ENCODE results near the gene TNS3. TPM values are rescaled to one million over a fixed set of nuclear protein-coding genes. Genes with fewer than 3 reads are reported as not detected.
A peak's percentile ranks its signal among the peaks of the same experiment; 100 is the strongest.

Gene TNS3
- total and polyA plus RNA-seq, 4 donors: 40.5 to 140 (median 86.7) TPM

GRCh38 chr7:47573758-47574481 is 8.0 kb downstream of the TNS3 start:
- ATAC-seq (ENCODE audit: low FRiP score): peak; percentile 41
- peak in 1 of 2 donors; percentile 71 for DNase-seq
- Histone ChIP-seq H3K4me1 (ENCODE audit: control insufficient read depth in 1 of 2, insufficient read depth in 2 of 2, low read length in 2 of 2) (peaks cover 3 to 9% of the 10 kb centered on the region in 2 donors), H3K27me3 (ENCODE audit: control insufficient read depth in 1 of 2, insufficient read depth in 2 of 2, low read length in 1 of 2) (no peaks in the 10 kb centered on the region), H3K27ac (ENCODE audit: low read depth in 1 of 2, low read length in 2 of 2) (peak overlapping the region; percentile 10 to 71), H3K36me3 (ENCODE audit: control insufficient read depth in 1 of 2, insufficient read depth in 2 of 2, low read length in 1 of 2) (no peaks in the 10 kb centered on the region), H3K4me3 (ENCODE audit: low read length in 2 of 2) (no peak overlapping the region), H3K9me3 (ENCODE audit: control insufficient read depth, low read length) (no peaks in the 10 kb centered on the region)
- WGBS, 2 donors: 2% methylated on average over 11 of the region's 11 CpGs
- intact Hi-C loops (cut with DNase I): loop anchor here in 1 of 2 donors (10.0 kb wide), 2 partner anchors 129 to 201 kb away; no protein-coding TSS in a partner anchor

GRCh38 chr7:47572939-47573757 is 8.8 kb downstream of the TNS3 start:
- Histone ChIP-seq H3K27ac (ENCODE audit: low read depth in 1 of 2, low read length in 2 of 2) (peak overlapping the region in 1 of 2 donors; percentile 34), H3K36me3 (ENCODE audit: control insufficient read depth in 1 of 2, insufficient read depth in 2 of 2, low read length in 1 of 2) (peaks cover 0 to under 1% of the 10 kb centered on the region in 2 donors), H3K4me1 (ENCODE audit: control insufficient read depth in 1 of 2, insufficient read depth in 2 of 2, low read length in 2 of 2) (peaks cover 3 to 9% of the 10 kb centered on the region in 2 donors), H3K9me3 (ENCODE audit: control insufficient read depth, low read length) (no peaks in the 10 kb centered on the region), H3K27me3 (ENCODE audit: control insufficient read depth in 1 of 2, insufficient read depth in 2 of 2, low read length in 1 of 2) (no peaks in the 10 kb centered on the region), H3K4me3 (ENCODE audit: low read length in 2 of 2) (no peak overlapping the region)
- ATAC-seq (ENCODE audit: low FRiP score): no peak
- intact Hi-C loops (cut with DNase I): loop anchor here in 1 of 2 donors (10.0 kb wide), 2 partner anchors 128 to 202 kb away; no protein-coding TSS in a partner anchor
- DNase-seq: no peak
- 50 to 54% methylated on average over 19 of the region's 19 CpGs for WGBS, 2 donors

GRCh38 chr7:47572094-47572445 is 9.8 kb downstream of the TNS3 start:
- Histone ChIP-seq H3K27ac (ENCODE audit: low read depth in 1 of 2, low read length in 2 of 2) (peak overlapping the region; percentile 31 to 99), H3K27me3 (ENCODE audit: control insufficient read depth in 1 of 2, insufficient read depth in 2 of 2, low read length in 1 of 2) (no peaks in the 10 kb centered on the region), H3K36me3 (ENCODE audit: control insufficient read depth in 1 of 2, insufficient read depth in 2 of 2, low read length in 1 of 2) (peaks cover 0 to 2% of the 10 kb centered on the region in 2 donors), H3K4me1 (ENCODE audit: control insufficient read depth in 1 of 2, insufficient read depth in 2 of 2, low read length in 2 of 2) (peaks cover 0 to 8% of the 10 kb centered on the region in 2 donors), H3K9me3 (ENCODE audit: control insufficient read depth, low read length) (no peaks in the 10 kb centered on the region), H3K4me3 (ENCODE audit: low read length in 2 of 2) (no peak overlapping the region)
- intact Hi-C loops (cut with DNase I): loop anchor here in 1 of 2 donors (10.0 kb wide), 2 partner anchors 127 to 203 kb away; no protein-coding TSS in a partner anchor
- ATAC-seq (ENCODE audit: low FRiP score): no peak
- 11 to 15% methylated on average over 14 of the region's 14 CpGs for WGBS, 2 donors
- no peak for DNase-seq

- intact Hi-C loops (cut with DNase I): loop anchor here in 1 of 2 donors (10.0 kb wide), 2 partner anchors 127 to 203 kb away; no protein-coding TSS in a partner anchor
- peaks cover 0 to 2% of the 10 kb centered on the region in 2 donors for H3K36me3 ChIP-seq (ENCODE audit: control insufficient read depth in 1 of 2, insufficient read depth in 2 of 2, low read length in 1 of 2)
- 5% methylated on average over 24 of the region's 24 CpGs for WGBS, 2 donors
- peaks cover 0 to 6% of the 10 kb centered on the region in 2 donors for H3K4me1 ChIP-seq (ENCODE audit: control insufficient read depth in 1 of 2, insufficient read depth in 2 of 2, low read length in 2 of 2)
- peak overlapping the region; percentile 62 to 99 for H3K27ac ChIP-seq (ENCODE audit: low read depth in 1 of 2, low read length in 2 of 2)
- no peaks in the 10 kb centered on the region for H3K27me3 ChIP-seq (ENCODE audit: control insufficient read depth in 1 of 2, insufficient read depth in 2 of 2, low read length in 1 of 2)
- no peaks in the 10 kb centered on the region for H3K9me3 ChIP-seq (ENCODE audit: control insufficient read depth, low read length)
- DNase-seq (peak; percentile 91 to 94), ATAC-seq (ENCODE audit: low FRiP score) (peak; percentile 72)
- no peak overlapping the region for H3K4me3 ChIP-seq (ENCODE audit: low read length in 2 of 2)
Measured at GRCh38 chr7:47571331-47572093, 10.4 kb downstream of the TNS3 start.

GRCh38 chr7:47570649-47571050 is 11.3 kb downstream of the TNS3 start:
- Histone ChIP-seq H3K27ac (ENCODE audit: low read depth in 1 of 2, low read length in 2 of 2) (peak overlapping the region; percentile 62 to 99), H3K27me3 (ENCODE audit: control insufficient read depth in 1 of 2, insufficient read depth in 2 of 2, low read length in 1 of 2) (no peaks in the 10 kb centered on the region), H3K36me3 (ENCODE audit: control insufficient read depth in 1 of 2, insufficient read depth in 2 of 2, low read length in 1 of 2) (peaks cover 0 to 2% of the 10 kb centered on the region in 2 donors), H3K4me1 (ENCODE audit: control insufficient read depth in 1 of 2, insufficient read depth in 2 of 2, low read length in 2 of 2) (peaks cover 0 to 6% of the 10 kb centered on the region in 2 donors), H3K9me3 (ENCODE audit: control insufficient read depth, low read length) (no peaks in the 10 kb centered on the region), H3K4me3 (ENCODE audit: low read length in 2 of 2) (no peak overlapping the region)
- intact Hi-C loops (cut with DNase I): loop anchor here in 1 of 2 donors (10.0 kb wide), 2 partner anchors 126 to 204 kb away; no protein-coding TSS in a partner anchor
- peak in 1 of 2 donors; percentile 67 for DNase-seq
- 14 to 19% methylated on average over 4 of the region's 4 CpGs for WGBS, 2 donors
- peak; percentile 72 for ATAC-seq (ENCODE audit: low FRiP score)

- intact Hi-C loops (cut with DNase I): no loop called here
- Histone ChIP-seq H3K4me3 (ENCODE audit: low read length in 2 of 2) (no peak overlapping the region), H3K27me3 (ENCODE audit: control insufficient read depth in 1 of 2, insufficient read depth in 2 of 2, low read length in 1 of 2) (no peaks in the 10 kb centered on the region), H3K4me1 (ENCODE audit: control insufficient read depth in 1 of 2, insufficient read depth in 2 of 2, low read length in 2 of 2) (peaks cover 0 to 4% of the 10 kb centered on the region in 2 donors), H3K27ac (ENCODE audit: low read depth in 1 of 2, low read length in 2 of 2) (peak overlapping the region in 1 of 2 donors; percentile 32), H3K36me3 (ENCODE audit: control insufficient read depth in 1 of 2, insufficient read depth in 2 of 2, low read length in 1 of 2) (peaks cover 0 to 2% of the 10 kb centered on the region in 2 donors), H3K9me3 (ENCODE audit: control insufficient read depth, low read length) (no peaks in the 10 kb centered on the region)
- ATAC-seq (ENCODE audit: low FRiP score): no peak
- peak in 1 of 2 donors; percentile 68 for DNase-seq
- WGBS, 2 donors: 55 to 56% methylated on average over 13 of the region's 13 CpGs
Measured at GRCh38 chr7:47568547-47568946, 13.4 kb downstream of the TNS3 start.

- Histone ChIP-seq H3K4me3 (ENCODE audit: low read length in 2 of 2) (no peak overlapping the region), H3K36me3 (ENCODE audit: control insufficient read depth in 1 of 2, insufficient read depth in 2 of 2, low read length in 1 of 2) (peaks cover 0 to 2% of the 10 kb centered on the region in 2 donors), H3K4me1 (ENCODE audit: control insufficient read depth in 1 of 2, insufficient read depth in 2 of 2, low read length in 2 of 2) (peaks cover 0 to 2% of the 10 kb centered on the region in 2 donors), H3K9me3 (ENCODE audit: control insufficient read depth, low read length) (no peaks in the 10 kb centered on the region), H3K27me3 (ENCODE audit: control insufficient read depth in 1 of 2, insufficient read depth in 2 of 2, low read length in 1 of 2) (no peaks in the 10 kb centered on the region), H3K27ac (ENCODE audit: low read depth in 1 of 2, low read length in 2 of 2) (no peak overlapping the region)
- 73 to 86% methylated on average over 5 to 7 of the region's 7 CpGs for WGBS, 2 donors
- ATAC-seq (ENCODE audit: low FRiP score) (no peak), DNase-seq (no peak)
- intact Hi-C loops (cut with DNase I): no loop called here
Measured at GRCh38 chr7:47568056-47568455, 13.9 kb downstream of the TNS3 start.

- H3K27ac ChIP-seq (ENCODE audit: low read depth in 1 of 2, low read length in 2 of 2): no peak overlapping the region
- H3K27me3 ChIP-seq (ENCODE audit: control insufficient read depth in 1 of 2, insufficient read depth in 2 of 2, low read length in 1 of 2): no peaks in the 10 kb centered on the region
- WGBS, 2 donors: 75 to 77% methylated on average over 11 of the region's 11 CpGs
- no peak overlapping the region for H3K4me3 ChIP-seq (ENCODE audit: low read length in 2 of 2)
- ATAC-seq (ENCODE audit: low FRiP score) (no peak), DNase-seq (no peak)
- H3K36me3 ChIP-seq (ENCODE audit: control insufficient read depth in 1 of 2, insufficient read depth in 2 of 2, low read length in 1 of 2): peaks cover 0 to 2% of the 10 kb centered on the region in 2 donors
- H3K4me1 ChIP-seq (ENCODE audit: control insufficient read depth in 1 of 2, insufficient read depth in 2 of 2, low read length in 2 of 2): no peaks in the 10 kb centered on the region
- no peaks in the 10 kb centered on the region for H3K9me3 ChIP-seq (ENCODE audit: control insufficient read depth, low read length)
- intact Hi-C loops (cut with DNase I): no loop called here
Measured at GRCh38 chr7:47565640-47566250, 16.2 kb downstream of the TNS3 start.

Data from aorta (tissue), 5 donors.